Fibroblast of peridontal ligament (primary cell): ENCODE results near the gene ATG9B.

Experiments used
- DNase-seq: peaks from one replicate; pipeline ENCODE4 v3.0.0-alpha.2; 2010; ENCODE audit errors: extremely low read depth

Gene ATG9B

GRCh38 chr7:150966002-150966401 is 58.3 kb downstream of the ATG9B start:
- no peak for DNase-seq

- DNase-seq = no peak
These were observed 58.9 kb downstream of the ATG9B start for GRCh38 chr7:150965273-150965830.
